ENCODE data around the gene AAMDC. TPM values are rescaled to one million over a fixed set of nuclear protein-coding genes. Genes with fewer than 3 reads are reported as not detected.
"Not testable (repeated sequence)": the region's sequence is repeated elsewhere in the genome, so short reads cannot be mapped to it uniquely, and the experiment has no call there.

Gene AAMDC
- total RNA-seq, 1 experiment from 2014 or later, result 13.0 TPM

- DNase-seq (ENCODE audit: unreplicated experiment), result no peak
- Mint-ChIP-seq H3K9me3 (ENCODE audit: unreplicated experiment) (no peaks in the 10 kb centered on the region), H3K4me1 (ENCODE audit: insufficient read depth, unreplicated experiment) (peaks cover 7% of the 10 kb centered on the region), H3K36me3 (ENCODE audit: insufficient read depth, unreplicated experiment) (no peaks in the 10 kb centered on the region), H3K27ac (ENCODE audit: low read depth, unreplicated experiment) (no peak overlapping the region), H3K4me3 (ENCODE audit: unreplicated experiment) (no peak overlapping the region), H3K27me3 (ENCODE audit: insufficient read depth, unreplicated experiment) (no peaks in the 10 kb centered on the region)
- no TSS peak for BruUV-seq (replicated peaks)
- ChIA-PET POLR2A (interaction anchor here (0.5 to 1.1 kb wide), 3 partner anchors 8 to 207 kb away, joined by 3 to 6 read pairs (median 3); partner anchors contain the start of gene INTS4), CTCF (interaction anchor here (0.6 to 0.8 kb wide), 3 partner anchors 156 to 212 kb away, joined by 4 to 6 read pairs (median 5); no protein-coding TSS in a partner anchor)
- no peak for TF ChIP-seq CTCF (IDR thresholded peaks at IDR 0.05; ENCODE audit: unreplicated experiment)
- intact Hi-C loops (cut with micrococcal nuclease), result loop anchor here (5.0 kb wide), 1 partner anchor 364 kb away; the partner anchor contains the start of genes KCTD21 and USP35
Measured at GRCh38 chr11:77823775-77824174, 2.8 kb downstream of the AAMDC start.

DNA sequence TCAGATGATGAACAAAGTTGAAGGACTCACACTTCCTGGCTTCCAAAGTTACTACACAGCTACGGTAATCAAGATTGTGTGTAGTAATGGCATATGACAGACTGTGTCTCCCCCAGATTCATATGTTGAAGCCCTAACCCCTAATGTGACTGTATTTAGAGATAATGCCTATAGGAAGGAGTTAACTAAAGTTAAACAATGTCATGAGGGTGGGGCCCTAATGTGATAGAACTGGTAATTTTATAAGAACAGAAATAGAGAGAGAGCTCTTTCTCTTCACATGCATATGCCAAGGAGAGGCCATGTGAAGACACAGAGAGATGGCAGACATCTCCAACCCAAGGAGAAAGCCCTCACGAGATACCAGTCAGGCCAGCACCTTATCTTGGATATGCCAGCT is 8.0 kb downstream of the AAMDC start:
- Mint-ChIP-seq H3K9me3 (ENCODE audit: unreplicated experiment) (no peaks in the 10 kb centered on the region), H3K4me3 (ENCODE audit: unreplicated experiment) (no peak overlapping the region), H3K36me3 (ENCODE audit: insufficient read depth, unreplicated experiment) (no peaks in the 10 kb centered on the region), H3K27ac (ENCODE audit: low read depth, unreplicated experiment) (no peak overlapping the region), H3K4me1 (ENCODE audit: insufficient read depth, unreplicated experiment) (no peaks in the 10 kb centered on the region), H3K27me3 (ENCODE audit: insufficient read depth, unreplicated experiment) (no peaks in the 10 kb centered on the region)
- ChIA-PET POLR2A (interaction anchor here (0.9 kb wide), 1 partner anchor 10 kb away, joined by 3 read pairs; no protein-coding TSS in a partner anchor), CTCF (interaction anchor here (0.8 kb wide), 1 partner anchor 10 kb away, joined by 3 read pairs; no protein-coding TSS in a partner anchor)
- no peak for DNase-seq (ENCODE audit: unreplicated experiment)
- no TSS peak for BruUV-seq (replicated peaks)
- intact Hi-C loops (cut with micrococcal nuclease), result no loop called here
- TF ChIP-seq CTCF (IDR thresholded peaks at IDR 0.05; ENCODE audit: unreplicated experiment), result no peak

GRCh38 chr11:77833302-77833701 is 12.4 kb downstream of the AAMDC start:
- no peaks in the 10 kb centered on the region for H3K27me3 Mint-ChIP-seq (ENCODE audit: insufficient read depth, unreplicated experiment)
- TF ChIP-seq CTCF (IDR thresholded peaks at IDR 0.05; ENCODE audit: unreplicated experiment), result no peak
- POLR2A ChIA-PET, result interaction anchor here (0.7 to 1.6 kb wide), 2 partner anchors 8 to 44 kb away, joined by 3 to 4 read pairs; no protein-coding TSS in a partner anchor

GRCh38 chr11:77842441-77843121 is 21.6 kb downstream of the AAMDC start:
- Mint-ChIP-seq H3K4me1 (ENCODE audit: insufficient read depth, unreplicated experiment) (no peaks in the 10 kb centered on the region), H3K27ac (ENCODE audit: low read depth, unreplicated experiment) (no peak overlapping the region), H3K36me3 (ENCODE audit: insufficient read depth, unreplicated experiment) (peaks cover 13% of the 10 kb centered on the region), H3K9me3 (ENCODE audit: unreplicated experiment) (no peaks in the 10 kb centered on the region), H3K27me3 (ENCODE audit: insufficient read depth, unreplicated experiment) (no peaks in the 10 kb centered on the region), H3K4me3 (ENCODE audit: unreplicated experiment) (no peak overlapping the region)
- DNase-seq (ENCODE audit: unreplicated experiment), result no peak
- ChIA-PET CTCF (no interaction called here), POLR2A (no interaction called here)
- no peak for TF ChIP-seq CTCF (IDR thresholded peaks at IDR 0.05; ENCODE audit: unreplicated experiment)
- BruUV-seq (replicated peaks), result no TSS peak
- intact Hi-C loops (cut with micrococcal nuclease), result no loop called here

More at GRCh38 chr11:77833302-77833701, 12.4 kb downstream of the AAMDC start:
- Mint-ChIP-seq H3K4me3 (ENCODE audit: unreplicated experiment) (no peak overlapping the region), H3K27ac (ENCODE audit: low read depth, unreplicated experiment) (no peak overlapping the region), H3K9me3 (ENCODE audit: unreplicated experiment) (no peaks in the 10 kb centered on the region), H3K36me3 (ENCODE audit: insufficient read depth, unreplicated experiment) (no peaks in the 10 kb centered on the region), H3K4me1 (ENCODE audit: insufficient read depth, unreplicated experiment) (no peaks in the 10 kb centered on the region)
- CTCF ChIA-PET, result interaction anchor here (0.7 kb wide), 1 partner anchor 239 kb away, joined by 5 read pairs; no protein-coding TSS in a partner anchor
- BruUV-seq (replicated peaks), result no TSS peak
- no peak for DNase-seq (ENCODE audit: unreplicated experiment)
- intact Hi-C loops (cut with micrococcal nuclease), result no loop called here

DNA sequence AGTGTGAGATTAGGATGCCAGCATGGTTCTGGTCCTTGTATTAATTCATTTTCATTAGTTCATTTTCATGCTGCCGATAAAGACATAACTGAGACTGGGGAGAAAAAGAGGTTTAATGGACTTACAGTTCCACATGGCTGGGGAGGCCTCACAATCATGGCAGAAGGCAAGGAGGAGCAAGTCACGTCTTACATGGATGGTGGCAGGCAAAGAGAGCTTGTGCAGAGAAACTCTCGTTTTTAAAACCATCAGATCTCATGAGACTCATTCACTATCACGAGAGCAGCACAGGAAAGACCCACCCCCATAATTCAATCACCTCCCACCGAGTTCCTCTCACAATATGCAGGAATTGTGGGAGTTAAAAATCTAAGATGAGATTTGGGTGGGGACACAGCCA is 22.8 kb downstream of the AAMDC start:
- CTCF ChIA-PET, result interaction anchor here (0.8 kb wide), 1 partner anchor 466 kb away, joined by 6 read pairs; no protein-coding TSS in a partner anchor
- DNase-seq (ENCODE audit: unreplicated experiment); H3K4me1 Mint-ChIP-seq (ENCODE audit: insufficient read depth, unreplicated experiment); POLR2A ChIA-PET; H3K4me3 Mint-ChIP-seq (ENCODE audit: unreplicated experiment); BruUV-seq (replicated peaks); H3K27ac Mint-ChIP-seq (ENCODE audit: low read depth, unreplicated experiment); intact Hi-C loops (cut with micrococcal nuclease); H3K27me3 Mint-ChIP-seq (ENCODE audit: insufficient read depth, unreplicated experiment); H3K9me3 Mint-ChIP-seq (ENCODE audit: unreplicated experiment): not testable (repeated sequence)
- peaks cover 20% of the 10 kb centered on the region for H3K36me3 Mint-ChIP-seq (ENCODE audit: insufficient read depth, unreplicated experiment)
